Neuronal stem cell (in vitro differentiated cells): ENCODE data around the gene ADGRG2.

Experiments
- DNase-seq: peaks from one replicate; pipeline ENCODE4 v3.0.0-alpha.2; 2013; ENCODE audit warnings: low spot score
- H2AFZ ChIP-seq: one replicate; pipeline ENCODE4 v1.6.1; 2013; ENCODE audit warnings: mild to moderate bottlenecking, low read length, inconsistent platforms
- H2AK5ac ChIP-seq: 2 replicates; pipeline ENCODE4 v1.6.1; 2013; ENCODE audit warnings: low read depth, mild to moderate bottlenecking, inconsistent platforms, low read length, moderate library complexity, mixed read lengths
- H2BK120ac ChIP-seq: 2 replicates; pipeline ENCODE4 v1.6.1; 2013; ENCODE audit warnings: low read depth, mild to moderate bottlenecking, inconsistent platforms, low read length, moderate library complexity, mixed read lengths
- H2BK12ac ChIP-seq: one replicate; pipeline ENCODE4 v1.6.1; 2013; ENCODE audit warnings: low read length, inconsistent platforms
- H2BK15ac ChIP-seq: 2 replicates; pipeline ENCODE4 v1.6.1; 2013; ENCODE audit warnings: mild to moderate bottlenecking, low read length, inconsistent platforms, mixed read lengths
- H2BK5ac ChIP-seq: one replicate; pipeline ENCODE4 v1.6.1; 2013; ENCODE audit warnings: inconsistent platforms, mild to moderate bottlenecking, low read length, moderate library complexity
- H3K14ac ChIP-seq: one replicate; pipeline ENCODE4 v1.6.1; 2013; ENCODE audit warnings: low read length, inconsistent platforms
- H3K18ac ChIP-seq: 2 replicates; pipeline ENCODE4 v1.6.1; 2013; ENCODE audit warnings: low read length, inconsistent platforms
- H3K23ac ChIP-seq: 2 replicates; pipeline ENCODE4 v1.6.1; 2013; ENCODE audit warnings: low read depth, mild to moderate bottlenecking, mixed read lengths, low read length, inconsistent platforms; ENCODE audit not compliant: poor library complexity
- H3K27ac ChIP-seq: replicated peaks from 3 replicates; pipeline ENCODE4 v1.5.1; 2013; ENCODE audit warnings: low read length, inconsistent platforms
- H3K27me3 ChIP-seq, 3 experiments: 2 replicates each; pipeline ENCODE4 v1.6.1; 2013; ENCODE audit warnings: low read length in 3 of 3, mild to moderate bottlenecking in 2 of 3, inconsistent platforms in 1 of 3, low read depth in 1 of 3, mixed read lengths in 1 of 3, moderate library complexity in 1 of 3; ENCODE audit not compliant: control insufficient read depth in 3 of 3, insufficient read depth in 3 of 3
- H3K36me3 ChIP-seq, 2 donors: replicated peaks in 1 of 2; 2 replicates each; pipeline ENCODE4 v1.6.1; 2013; ENCODE audit warnings: low read length in 2 of 2; ENCODE audit not compliant: control insufficient read depth in 2 of 2, insufficient read depth in 2 of 2
- H3K4ac ChIP-seq: 2 replicates; pipeline ENCODE4 v1.6.1; 2013; ENCODE audit warnings: inconsistent platforms, mild to moderate bottlenecking, low read length, moderate library complexity
- H3K4me1 ChIP-seq, 2 donors: 1 replicate in 1 of 2; 2 replicates in 1 of 2; pipeline ENCODE4 v1.6.1; 2013; ENCODE audit warnings: low read length in 2 of 2, low read depth in 1 of 2; ENCODE audit not compliant: control insufficient read depth in 2 of 2, insufficient read depth in 1 of 2
- H3K4me2 ChIP-seq: one replicate; pipeline ENCODE4 v1.6.1; 2013; ENCODE audit warnings: mild to moderate bottlenecking, low read length, inconsistent platforms; ENCODE audit not compliant: insufficient read depth, poor library complexity, severe bottlenecking
- H3K4me3 ChIP-seq, 2 donors: 2 replicates each; pipeline ENCODE4 v1.5.1; 2013; ENCODE audit warnings: low read length in 2 of 2, mild to moderate bottlenecking in 2 of 2, inconsistent platforms in 1 of 2, moderate library complexity in 1 of 2
- H3K79me1 ChIP-seq: one replicate; pipeline ENCODE4 v1.6.1; 2013; ENCODE audit warnings: low read depth, mild to moderate bottlenecking, inconsistent platforms, low read length, moderate library complexity
- H3K9ac ChIP-seq: one replicate; pipeline ENCODE4 v1.6.1; 2013; ENCODE audit warnings: mild to moderate bottlenecking, low read depth, low read length, inconsistent platforms; ENCODE audit not compliant: poor library complexity
- H3K9me3 ChIP-seq, 2 donors: replicated peaks in 1 of 2; 2 replicates each; pipeline versions ENCODE3 to v1.6.1; 2013; ENCODE audit warnings: low read length in 2 of 2, mild to moderate bottlenecking in 2 of 2, inconsistent platforms in 1 of 2, low read depth in 1 of 2, mixed read lengths in 1 of 2, moderate library complexity in 1 of 2; ENCODE audit not compliant: control insufficient read depth in 2 of 2, insufficient read depth in 1 of 2
- H4K8ac ChIP-seq: one replicate; pipeline ENCODE4 v1.6.1; 2013; ENCODE audit warnings: low read depth, mild to moderate bottlenecking, inconsistent platforms, low read length, moderate library complexity
- H4K91ac ChIP-seq: one replicate; pipeline ENCODE4 v1.6.1; 2013; ENCODE audit warnings: low read length, low read depth, mild to moderate bottlenecking, inconsistent platforms; ENCODE audit not compliant: poor library complexity
- WGBS, 2 donors: extraction: QIAGEN DNeasy Blood & Tissue Kit; methylation state at CpG; one replicate each; pipeline ENCODE4 v1.1.7; 2013; ENCODE audit warnings: missing lambda C conversion rate in 2 of 2, mixed read lengths in 1 of 2; ENCODE audit not compliant: insufficient read length in 2 of 2, insufficient replicate concordance in 1 of 2; ENCODE audit errors: extremely low coverage in 2 of 2; 5-methylcytosine and 5-hydroxymethylcytosine counted together

The ADGRG2 gene

DNA sequence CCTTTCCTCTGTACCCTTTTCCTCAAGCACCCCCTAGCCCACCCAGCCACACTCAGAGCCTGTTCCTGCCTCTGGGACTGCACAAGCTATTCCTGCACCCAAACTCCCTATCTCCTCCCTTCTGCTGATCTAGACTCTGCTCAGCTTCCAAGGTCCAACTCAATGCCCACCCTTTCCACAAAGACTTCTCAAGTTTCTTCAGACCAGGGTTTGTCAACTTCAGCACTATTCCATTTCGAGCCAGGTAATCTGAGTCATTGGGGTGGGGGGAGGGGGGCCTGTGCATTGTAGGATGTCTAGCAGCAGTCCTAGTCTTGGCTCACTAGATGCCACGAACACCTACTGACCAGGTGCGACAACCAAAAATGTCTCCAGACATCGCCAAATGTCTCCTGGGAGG lies 175.7 kb downstream of the ADGRG2 start:
- WGBS, 2 donors = no CpG with 5 or more reads among the region's 4 CpGs
- Histone ChIP-seq H2AFZ (no peak overlapping the region), H4K8ac (no peak overlapping the region), H3K27ac (no peak overlapping the region), H3K9me3 (no peaks in the 10 kb centered on the region), H2AK5ac (no peak overlapping the region), H3K36me3 (peaks cover 2 to 20% of the 10 kb centered on the region in 2 donors), H3K23ac (no peak overlapping the region), H3K79me1 (no peaks in the 10 kb centered on the region), H3K4me3 (no peak overlapping the region), H2BK12ac (no peak overlapping the region), H2BK120ac (no peak overlapping the region), H4K91ac (no peak overlapping the region), H3K18ac (no peak overlapping the region), H3K4me1 (no peaks in the 10 kb centered on the region), H3K27me3 (no peaks in the 10 kb centered on the region), H2BK15ac (no peak overlapping the region), H3K9ac (no peak overlapping the region), H3K14ac (no peak overlapping the region), H3K4me2 (no peak overlapping the region), H2BK5ac (no peak overlapping the region), H3K4ac (no peak overlapping the region)
- no peak for DNase-seq

DNA sequence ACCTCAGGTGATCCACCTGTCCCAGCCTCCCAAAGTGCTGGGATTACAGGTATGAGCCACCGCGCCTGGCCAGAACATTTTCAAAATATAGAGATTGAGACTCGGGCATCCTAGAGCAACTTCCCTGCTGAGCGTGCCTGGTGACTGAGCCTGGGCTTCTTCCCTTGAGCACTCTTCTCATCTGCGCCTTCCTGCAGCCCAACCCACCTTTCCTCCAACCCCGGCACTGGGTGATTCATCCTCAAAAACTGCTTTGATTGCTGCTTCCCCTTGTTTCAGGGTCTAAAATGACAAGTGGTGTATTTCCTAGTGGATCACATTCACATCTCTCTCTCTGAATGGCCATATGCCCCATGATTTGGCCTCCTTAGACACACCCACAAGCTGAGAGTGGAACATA lies 176.1 kb downstream of the ADGRG2 start:
- Histone ChIP-seq H3K4me2 (no peak overlapping the region), H3K27ac (no peak overlapping the region), H3K23ac (no peak overlapping the region), H3K4ac (no peak overlapping the region), H3K79me1 (no peaks in the 10 kb centered on the region), H2AFZ (no peak overlapping the region), H4K91ac (no peak overlapping the region), H3K27me3 (no peaks in the 10 kb centered on the region), H3K18ac (no peak overlapping the region), H3K4me1 (no peaks in the 10 kb centered on the region), H2BK15ac (no peak overlapping the region), H3K36me3 (peaks cover 2 to 20% of the 10 kb centered on the region in 2 donors), H2BK5ac (no peak overlapping the region), H3K9ac (no peak overlapping the region), H3K4me3 (no peak overlapping the region), H3K14ac (no peak overlapping the region), H2BK120ac (no peak overlapping the region), H4K8ac (no peak overlapping the region), H2AK5ac (no peak overlapping the region), H3K9me3 (no peaks in the 10 kb centered on the region), H2BK12ac (no peak overlapping the region)
- WGBS, 2 donors = no CpG with 5 or more reads among the region's 6 CpGs
- no peak for DNase-seq

DNA sequence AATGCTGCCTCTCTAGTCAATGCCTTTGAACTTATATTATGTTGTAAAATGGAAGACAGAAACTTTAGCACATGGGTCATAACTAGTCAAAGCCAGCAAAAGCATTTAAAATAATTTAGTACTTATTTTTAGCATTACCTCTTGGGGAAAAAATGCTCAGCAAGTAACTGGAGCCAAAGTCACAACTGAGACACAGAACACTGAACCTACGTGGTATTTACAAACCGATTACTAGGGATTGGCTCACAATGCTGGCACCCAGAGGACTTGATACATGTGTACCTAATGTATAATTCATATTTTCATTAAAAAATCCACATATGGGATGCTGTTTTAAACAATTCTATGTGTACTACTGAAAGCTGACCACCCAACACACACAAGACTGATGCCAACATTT lies 176.8 kb downstream of the ADGRG2 start:
- H3K4me2 ChIP-seq = no peak overlapping the region

DNA sequence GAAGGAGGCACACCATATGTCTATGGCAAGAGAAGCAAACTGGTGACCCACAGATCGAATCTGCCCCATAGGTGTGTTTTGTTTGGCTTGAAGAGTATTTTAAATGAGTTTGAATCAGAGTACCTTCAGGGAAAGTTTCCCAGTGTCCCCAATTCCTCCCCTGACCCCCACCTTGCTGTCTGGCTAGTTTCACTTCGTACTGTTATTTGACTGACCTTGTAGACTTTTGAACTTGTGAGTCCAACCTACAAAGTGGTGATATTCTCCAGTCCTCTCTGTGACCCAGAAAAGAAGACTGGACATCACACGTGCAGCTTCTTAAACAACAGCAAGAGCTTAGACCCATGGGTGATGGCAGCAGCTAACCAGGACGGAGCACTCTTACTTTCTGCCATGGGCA lies 177.8 kb downstream of the ADGRG2 start:
- Histone ChIP-seq H3K36me3 (peaks cover 2 to 20% of the 10 kb centered on the region in 2 donors), H3K23ac (no peak overlapping the region), H3K4me1 (no peaks in the 10 kb centered on the region), H2BK120ac (no peak overlapping the region), H4K91ac (no peak overlapping the region), H2BK15ac (no peak overlapping the region), H3K4ac (no peak overlapping the region), H3K79me1 (no peaks in the 10 kb centered on the region), H3K18ac (no peak overlapping the region), H3K9me3 (no peaks in the 10 kb centered on the region), H3K27me3 (no peaks in the 10 kb centered on the region), H3K14ac (no peak overlapping the region), H3K27ac (no peak overlapping the region), H2BK12ac (no peak overlapping the region), H2AK5ac (no peak overlapping the region), H2BK5ac (no peak overlapping the region), H3K4me2 (no peak overlapping the region), H4K8ac (no peak overlapping the region), H3K9ac (no peak overlapping the region), H2AFZ (no peak overlapping the region), H3K4me3 (no peak overlapping the region)
- no CpG with 5 or more reads among the region's 4 CpGs for WGBS, 2 donors
- DNase-seq = no peak

More for the DNA sequence above, 176.8 kb downstream of the ADGRG2 start:
- H3K9ac ChIP-seq = no peak overlapping the region
- H4K8ac ChIP-seq = no peak overlapping the region
- no peak for DNase-seq
- no peak overlapping the region for H2BK12ac ChIP-seq
- no peak overlapping the region for H3K23ac ChIP-seq
- H4K91ac ChIP-seq = no peak overlapping the region
- H2AK5ac ChIP-seq = no peak overlapping the region
- H3K36me3 ChIP-seq = peaks cover 2 to 20% of the 10 kb centered on the region in 2 donors
- H3K79me1 ChIP-seq = no peaks in the 10 kb centered on the region
- H3K4ac ChIP-seq = no peak overlapping the region
- no peak overlapping the region for H2BK120ac ChIP-seq
- H3K4me1 ChIP-seq = no peaks in the 10 kb centered on the region
- no peak overlapping the region for H2AFZ ChIP-seq
- no peak overlapping the region for H3K18ac ChIP-seq
- H3K14ac ChIP-seq = no peak overlapping the region
- H2BK15ac ChIP-seq = no peak overlapping the region
- H3K4me3 ChIP-seq = no peak overlapping the region
- H3K9me3 ChIP-seq = no peaks in the 10 kb centered on the region
- WGBS, 2 donors = no CpG with 5 or more reads among the region's 2 CpGs
- H3K27me3 ChIP-seq = no peaks in the 10 kb centered on the region
- H3K27ac ChIP-seq = no peak overlapping the region
- H2BK5ac ChIP-seq = no peak overlapping the region
